Mucosa of descending colon (tissue), 3 donors: ENCODE data around the gene A1CF. TPM values are rescaled to one million over a fixed set of nuclear protein-coding genes. Genes with fewer than 3 reads are reported as not detected.
"Not testable (repeated sequence)": the region's sequence is repeated elsewhere in the genome, so short reads cannot be mapped to it uniquely, and the experiment has no call there.

Source experiments
- ATAC-seq: fragments of 200-7000 bp; cut with Tn5 transposase; one replicate; pipeline ENCODE4 v1.9.1; 2020; ENCODE audit warnings: mild to moderate bottlenecking, moderate library complexity
- DNase-seq, 3 donors: peaks; one replicate each; pipeline ENCODE4 v3.0.0-alpha.2; 2020
- H3K36me3 ChIP-seq: fragments of 200-600 bp; one replicate; pipeline ENCODE4 v1.8.0; 2021; ENCODE audit warnings: low read depth, mild to moderate bottlenecking
- H3K4me1 ChIP-seq: fragments of 200-600 bp; one replicate; pipeline ENCODE4 v1.8.0; 2021; ENCODE audit warnings: low read depth, mild to moderate bottlenecking
- H3K4me3 ChIP-seq: fragments of 200-600 bp; one replicate; pipeline ENCODE4 v1.8.0; 2021; ENCODE audit warnings: mild to moderate bottlenecking
- H3K9me3 ChIP-seq: fragments of 200-600 bp; one replicate; pipeline ENCODE4 v1.8.0; 2021; ENCODE audit warnings: mild to moderate bottlenecking
- intact Hi-C, 2 donors: fragments of 100-400 bp; cut with DNase I in 1 of 2; cut with micrococcal nuclease in 1 of 2; formaldehyde crosslinking; loops; one replicate each; pipeline versions ENCODE4 v1.11.0 to v1.11.1; 2022; cut with DNase I, micrococcal nuclease
- total RNA-seq, 3 donors: library from RNA; stranded (reverse); fragmentation: NEBNext Ultra II Directional in 2 of 3; extraction: Animal tissue kit (Norgen Biotek cat#: 25700) in 2 of 3; gene quantifications; one replicate each; pipeline versions ENCODE4 v1.2.1 to v1.2.4, GENCODE V29; 2021 to 2023
- TF ChIP-seq, protein P1 (sequence below): fragments of 200-600 bp; IDR thresholded peaks from one replicate; pipeline ENCODE4 v1.8.0; 2022; ENCODE audit warnings: antibody characterized with exemption, mild to moderate bottlenecking
- donor health status: DM: no; HTN: no; CAD: no; lungs with moderate emphysema.
- donor health status: DM: no; HTN: no; CAD: no.
- donor health status: DM: no; HTN: yes; CAD: no.

A1CF gene
- total RNA-seq, 3 donors from 2014 or later, result 25.3 to 74.8 (median 33.1) TPM

DNA sequence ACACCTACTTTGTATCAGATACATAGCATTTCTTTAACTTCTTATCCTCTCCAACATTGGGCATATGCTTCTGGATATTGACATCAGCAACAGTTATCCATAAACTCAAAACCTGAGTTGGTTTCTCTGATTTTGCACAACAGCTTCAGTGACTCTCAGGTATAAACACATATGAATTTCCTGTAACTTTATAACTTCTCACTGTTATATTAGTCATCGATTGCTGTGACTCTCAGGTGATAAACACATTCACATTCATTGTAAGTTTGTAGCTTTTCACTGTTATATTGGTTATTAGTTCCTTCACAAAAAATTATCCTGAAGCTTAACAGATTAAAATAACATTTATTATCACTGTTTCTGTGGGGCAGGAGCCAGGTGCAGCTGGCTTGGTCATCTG lies 88.7 kb downstream of the A1CF start:
- ATAC-seq (no peak), DNase-seq (no peak)
- intact Hi-C loops, result no loop called here
- Histone ChIP-seq H3K4me1 (no peaks in the 10 kb centered on the region), H3K9me3 (no peaks in the 10 kb centered on the region), H3K4me3 (no peak overlapping the region), H3K36me3 (no peaks in the 10 kb centered on the region)
- TF ChIP-seq, protein P1, sequence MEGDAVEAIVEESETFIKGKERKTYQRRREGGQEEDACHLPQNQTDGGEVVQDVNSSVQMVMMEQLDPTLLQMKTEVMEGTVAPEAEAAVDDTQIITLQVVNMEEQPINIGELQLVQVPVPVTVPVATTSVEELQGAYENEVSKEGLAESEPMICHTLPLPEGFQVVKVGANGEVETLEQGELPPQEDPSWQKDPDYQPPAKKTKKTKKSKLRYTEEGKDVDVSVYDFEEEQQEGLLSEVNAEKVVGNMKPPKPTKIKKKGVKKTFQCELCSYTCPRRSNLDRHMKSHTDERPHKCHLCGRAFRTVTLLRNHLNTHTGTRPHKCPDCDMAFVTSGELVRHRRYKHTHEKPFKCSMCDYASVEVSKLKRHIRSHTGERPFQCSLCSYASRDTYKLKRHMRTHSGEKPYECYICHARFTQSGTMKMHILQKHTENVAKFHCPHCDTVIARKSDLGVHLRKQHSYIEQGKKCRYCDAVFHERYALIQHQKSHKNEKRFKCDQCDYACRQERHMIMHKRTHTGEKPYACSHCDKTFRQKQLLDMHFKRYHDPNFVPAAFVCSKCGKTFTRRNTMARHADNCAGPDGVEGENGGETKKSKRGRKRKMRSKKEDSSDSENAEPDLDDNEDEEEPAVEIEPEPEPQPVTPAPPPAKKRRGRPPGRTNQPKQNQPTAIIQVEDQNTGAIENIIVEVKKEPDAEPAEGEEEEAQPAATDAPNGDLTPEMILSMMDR, result no peak

DNA sequence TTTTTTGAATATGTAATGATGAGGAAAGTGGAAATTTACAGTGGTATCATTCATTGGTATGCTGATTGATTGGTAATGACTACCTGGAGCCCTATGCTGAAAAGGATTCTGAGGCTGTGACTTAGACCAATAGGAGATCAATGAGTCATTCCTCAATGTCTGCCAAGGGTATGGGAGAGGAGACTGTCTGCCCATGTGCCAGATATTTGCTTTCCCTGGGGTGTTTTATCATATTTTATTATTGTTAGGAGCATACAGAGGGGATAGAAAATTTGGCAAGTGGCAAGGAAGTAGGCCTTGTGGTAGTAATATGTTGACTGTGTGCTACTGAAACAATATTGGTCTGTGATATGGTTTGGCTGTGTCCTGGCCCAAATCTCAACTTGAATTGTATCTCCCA lies 90.9 kb downstream of the A1CF start:
- intact Hi-C loops, result no loop called here

DNA sequence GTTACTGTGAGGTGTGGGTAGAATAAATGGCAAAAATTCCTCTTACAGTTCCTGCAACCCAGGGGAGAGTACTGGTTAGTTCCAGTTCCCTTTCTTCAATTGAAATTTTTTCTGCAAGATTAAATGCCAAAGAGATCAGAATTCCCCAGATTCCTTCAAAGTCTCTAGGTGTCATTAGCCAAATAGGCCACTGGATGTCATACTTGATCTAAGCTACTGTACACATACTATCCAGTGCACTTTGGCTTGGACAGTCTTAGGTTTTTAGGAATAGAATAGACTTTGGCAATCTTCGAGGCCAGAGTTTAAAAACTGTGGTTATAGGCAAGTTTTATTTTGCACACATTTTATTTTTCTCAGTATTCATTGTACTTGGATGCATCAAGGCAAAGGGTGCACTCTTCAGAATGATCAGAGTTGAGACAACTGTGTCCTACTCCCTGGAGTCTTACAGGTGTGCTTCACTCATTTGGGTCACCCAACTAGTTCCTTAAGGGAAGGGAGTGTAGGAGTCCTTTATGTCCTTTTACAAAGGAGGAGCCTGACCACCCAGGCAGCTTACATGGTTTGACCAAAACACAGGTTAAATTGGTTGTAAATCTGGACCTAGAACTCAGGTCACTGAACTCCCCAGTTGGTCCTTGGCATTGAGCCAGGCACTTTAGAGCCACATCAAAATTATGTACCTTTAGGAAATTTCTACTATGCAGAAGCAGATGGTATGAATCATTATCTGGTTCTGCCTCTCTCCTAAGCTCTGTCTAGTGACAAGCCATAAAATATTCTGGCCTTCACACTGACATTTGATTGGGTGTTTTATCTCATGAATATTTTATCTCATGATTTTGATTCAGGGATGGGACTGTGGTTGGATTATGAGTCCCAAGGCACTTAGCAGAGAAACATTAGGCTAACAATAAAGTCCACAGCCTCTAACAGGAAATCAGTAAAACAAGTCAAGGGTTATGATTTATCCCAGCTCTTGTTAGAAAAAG lies 96.2 kb downstream of the A1CF start:
- peak in 1 of 3 donors; percentile 17 for DNase-seq
- intact Hi-C loops, result no loop called here
- peak; percentile 85 for ATAC-seq
- H3K36me3 ChIP-seq, result no peaks in the 10 kb centered on the region
- TF ChIP-seq, protein P1, result no peak
- H3K4me1 ChIP-seq, result peaks cover 5% of the 10 kb centered on the region
- H3K9me3 ChIP-seq, result no peaks in the 10 kb centered on the region
- H3K4me3 ChIP-seq, result no peak overlapping the region

More for the DNA sequence above, 90.9 kb downstream of the A1CF start:
- H3K9me3 ChIP-seq, result no peaks in the 10 kb centered on the region
- H3K4me1 ChIP-seq, result peaks cover under 1% of the 10 kb centered on the region
- no peak overlapping the region for H3K4me3 ChIP-seq
- no peaks in the 10 kb centered on the region for H3K36me3 ChIP-seq
- ATAC-seq (no peak), DNase-seq (no peak)
- TF ChIP-seq, protein P1, result no peak

- intact Hi-C loops, H3K4me1 ChIP-seq, H3K36me3 ChIP-seq, H3K4me3 ChIP-seq, ATAC-seq, H3K9me3 ChIP-seq: not testable (repeated sequence)
- DNase-seq, result peak in 2 of 3 donors; percentile 29 to 38
These were observed 97.5 kb downstream of the A1CF start for GRCh38 chr10:50787962-50788361.

- DNase-seq, H3K36me3 ChIP-seq, H3K4me3 ChIP-seq, H3K9me3 ChIP-seq, H3K4me1 ChIP-seq, ATAC-seq, intact Hi-C loops: not testable (repeated sequence)
These were observed 103.4 kb downstream of the A1CF start for GRCh38 chr10:50782017-50782416.

DNA sequence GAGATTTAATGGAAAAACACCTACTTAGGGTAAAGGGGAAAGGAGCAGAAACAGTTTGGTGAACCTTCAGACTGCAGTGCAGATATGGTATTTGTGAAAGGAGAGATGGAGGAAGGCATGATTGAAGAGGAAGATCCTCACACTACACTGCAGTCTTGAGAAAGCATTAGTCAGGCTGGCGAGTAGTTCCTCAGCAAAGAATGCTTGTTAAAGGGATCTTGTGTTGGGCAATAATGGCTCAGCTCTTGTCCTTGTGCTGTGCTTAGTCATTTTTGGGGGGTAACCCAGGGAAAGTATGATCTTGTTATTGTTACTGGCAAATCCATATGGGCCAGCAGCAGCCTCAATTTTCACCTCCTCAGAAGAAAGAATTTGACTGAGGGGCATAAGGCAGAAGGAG lies 105.4 kb downstream of the A1CF start:
- H3K4me1 ChIP-seq, H3K9me3 ChIP-seq, ATAC-seq, H3K36me3 ChIP-seq, DNase-seq, intact Hi-C loops, H3K4me3 ChIP-seq: not testable (repeated sequence)

GRCh38 chr10:50774868-50775267 lies 110.6 kb downstream of the A1CF start:
- H3K36me3 ChIP-seq, ATAC-seq, H3K4me3 ChIP-seq, H3K4me1 ChIP-seq, DNase-seq, H3K9me3 ChIP-seq, intact Hi-C loops: not testable (repeated sequence)

DNA sequence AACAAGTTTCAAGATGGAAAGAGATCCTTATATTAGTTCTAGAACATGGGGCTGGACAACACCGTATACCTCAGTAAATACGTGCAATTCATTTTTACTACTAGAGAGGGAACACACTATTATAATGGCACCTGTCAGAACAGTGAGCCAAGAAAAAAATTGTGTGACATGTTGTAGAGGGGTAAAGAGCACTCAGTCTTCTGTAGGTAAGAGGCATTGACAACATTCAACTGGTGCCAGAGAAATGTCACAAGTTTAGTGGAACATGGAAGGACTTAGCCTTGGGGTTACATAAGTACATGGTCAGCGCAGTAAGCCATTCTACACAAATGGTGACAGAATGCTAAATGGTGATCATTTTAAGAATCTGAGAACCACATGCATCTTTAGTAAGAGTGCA lies 113.4 kb downstream of the A1CF start:
- H3K4me3 ChIP-seq, H3K36me3 ChIP-seq, H3K9me3 ChIP-seq, H3K4me1 ChIP-seq, intact Hi-C loops, DNase-seq, ATAC-seq: not testable (repeated sequence)

GRCh38 chr10:50766774-50767513 lies 118.5 kb downstream of the A1CF start:
- H3K36me3 ChIP-seq, H3K4me3 ChIP-seq, DNase-seq, H3K9me3 ChIP-seq, ATAC-seq, intact Hi-C loops, H3K4me1 ChIP-seq: not testable (repeated sequence)
